ENCODE results near the gene CYFIP2. TPM values are rescaled to one million over a fixed set of nuclear protein-coding genes. Genes with fewer than 3 reads are reported as not detected.

CYFIP2 gene
- total RNA-seq, 4 donors from 2014 or later, result 4.1 to 11.9 (median 6.0) TPM

DNA sequence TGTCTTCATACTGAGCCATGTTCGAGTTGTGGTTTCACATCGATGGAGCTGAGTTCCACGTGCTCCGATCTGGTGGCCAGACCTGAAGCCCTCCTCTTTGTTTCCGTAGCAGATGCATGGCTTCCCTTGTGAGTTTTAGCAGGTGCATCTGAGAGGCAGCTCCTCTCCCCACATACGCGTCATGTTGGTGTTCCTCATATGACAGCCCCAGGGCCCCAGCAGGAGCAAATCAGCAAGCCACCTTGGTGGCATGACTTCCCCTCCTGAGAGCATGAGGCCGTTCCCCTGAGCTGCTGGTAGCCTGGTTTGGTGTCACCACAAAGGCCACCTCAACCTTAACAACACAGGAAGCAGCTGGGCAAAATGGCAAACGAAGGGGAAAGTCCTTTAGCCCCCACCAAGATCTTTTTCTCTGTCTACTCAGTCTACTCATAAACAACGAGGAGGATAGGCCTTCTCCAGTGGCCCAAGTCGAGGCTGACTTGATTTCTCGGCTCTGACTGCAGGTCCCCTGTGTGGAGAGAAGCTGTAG, 5.9 kb downstream of the CYFIP2 start:
- TF ChIP-seq, protein P1, sequence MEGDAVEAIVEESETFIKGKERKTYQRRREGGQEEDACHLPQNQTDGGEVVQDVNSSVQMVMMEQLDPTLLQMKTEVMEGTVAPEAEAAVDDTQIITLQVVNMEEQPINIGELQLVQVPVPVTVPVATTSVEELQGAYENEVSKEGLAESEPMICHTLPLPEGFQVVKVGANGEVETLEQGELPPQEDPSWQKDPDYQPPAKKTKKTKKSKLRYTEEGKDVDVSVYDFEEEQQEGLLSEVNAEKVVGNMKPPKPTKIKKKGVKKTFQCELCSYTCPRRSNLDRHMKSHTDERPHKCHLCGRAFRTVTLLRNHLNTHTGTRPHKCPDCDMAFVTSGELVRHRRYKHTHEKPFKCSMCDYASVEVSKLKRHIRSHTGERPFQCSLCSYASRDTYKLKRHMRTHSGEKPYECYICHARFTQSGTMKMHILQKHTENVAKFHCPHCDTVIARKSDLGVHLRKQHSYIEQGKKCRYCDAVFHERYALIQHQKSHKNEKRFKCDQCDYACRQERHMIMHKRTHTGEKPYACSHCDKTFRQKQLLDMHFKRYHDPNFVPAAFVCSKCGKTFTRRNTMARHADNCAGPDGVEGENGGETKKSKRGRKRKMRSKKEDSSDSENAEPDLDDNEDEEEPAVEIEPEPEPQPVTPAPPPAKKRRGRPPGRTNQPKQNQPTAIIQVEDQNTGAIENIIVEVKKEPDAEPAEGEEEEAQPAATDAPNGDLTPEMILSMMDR (IDR thresholded peaks at IDR 0.05; ENCODE audit: low read depth), result no peak

DNA sequence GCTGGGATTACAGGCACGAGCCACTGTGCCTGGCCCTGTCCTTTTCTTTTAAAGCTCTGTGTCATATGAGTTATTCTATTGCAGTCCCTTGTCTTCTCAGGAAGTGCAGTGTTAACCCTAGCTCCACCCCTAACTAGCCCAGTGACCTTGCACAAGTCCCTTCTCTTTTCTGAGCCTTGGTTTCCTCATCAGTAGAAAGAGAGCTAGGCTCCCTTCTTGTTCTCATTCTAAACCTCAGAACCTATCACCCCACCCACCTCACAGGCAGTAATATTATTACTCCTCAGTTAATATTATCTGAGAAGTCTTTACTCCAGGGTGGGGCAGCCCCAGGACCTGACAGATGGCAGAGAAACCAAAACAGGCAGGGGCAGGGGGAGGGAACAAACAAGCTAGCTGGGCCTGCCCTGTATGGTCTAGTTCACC, 7.2 kb downstream of the CYFIP2 start:
- TF ChIP-seq, protein P1 (IDR thresholded peaks at IDR 0.05; ENCODE audit: low read depth), result no peak

- TF ChIP-seq, protein P1 (IDR thresholded peaks at IDR 0.05; ENCODE audit: low read depth), result no peak
These were observed 9.5 kb downstream of the CYFIP2 start for GRCh38 chr5:157275403-157275802.

DNA sequence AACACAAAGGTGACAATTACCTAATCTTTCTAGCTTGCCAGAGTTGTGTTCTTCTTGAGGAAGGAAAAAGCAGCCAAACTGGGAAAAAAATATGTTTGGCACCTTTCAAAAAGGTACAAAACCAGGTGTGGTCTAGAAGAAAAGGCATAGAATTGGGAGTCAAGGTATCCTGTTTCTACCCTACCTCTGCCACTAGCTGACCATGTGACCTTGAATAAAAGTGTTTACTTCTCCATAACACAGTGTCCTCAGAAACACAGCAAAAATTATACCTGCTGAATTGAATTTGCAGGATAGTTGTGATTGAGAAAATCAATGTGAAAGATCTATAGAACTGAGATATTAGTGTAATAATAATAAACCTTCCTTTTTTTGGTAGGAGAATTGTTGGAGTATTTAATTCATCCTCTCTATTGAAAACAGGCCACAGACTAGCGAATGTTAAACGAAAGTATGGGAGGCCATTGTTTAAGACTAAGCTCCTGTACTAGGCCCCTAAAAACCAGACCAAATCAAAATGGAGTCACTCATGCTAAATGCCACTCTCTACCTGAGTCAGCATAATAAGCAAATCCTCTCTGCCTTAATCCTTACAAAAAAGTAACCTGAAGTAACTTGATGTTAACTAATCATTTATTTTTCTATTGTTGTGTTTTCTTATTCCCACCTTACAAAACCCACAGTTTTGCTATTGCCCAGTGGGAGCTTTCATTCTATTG, 12.6 kb downstream of the CYFIP2 start:
- TF ChIP-seq, protein P1 (IDR thresholded peaks at IDR 0.05; ENCODE audit: low read depth), result no peak

- TF ChIP-seq, protein P1 (IDR thresholded peaks at IDR 0.05; ENCODE audit: low read depth), result no peak
These were observed 13.8 kb downstream of the CYFIP2 start for GRCh38 chr5:157279605-157280239.

DNA sequence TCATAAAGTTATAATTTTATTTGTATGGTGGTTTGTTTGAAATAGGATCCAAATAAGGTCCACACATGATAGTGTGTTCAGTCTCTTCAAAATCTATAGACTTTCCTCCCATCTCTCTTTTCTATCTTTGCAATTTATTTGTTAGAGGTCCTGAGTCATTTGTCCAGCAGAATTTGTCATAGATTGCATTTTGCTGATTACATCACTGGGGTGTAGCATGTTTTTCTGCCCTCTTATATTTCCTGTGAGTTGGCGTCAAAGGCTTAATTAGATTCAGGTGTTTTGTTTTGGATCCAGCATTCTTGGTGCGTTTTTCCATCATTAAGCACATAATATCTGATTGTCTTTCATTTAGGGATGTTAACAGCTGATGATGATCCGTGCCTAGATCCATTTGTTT, 15.0 kb downstream of the CYFIP2 start:
- TF ChIP-seq, protein P1 (IDR thresholded peaks at IDR 0.05; ENCODE audit: low read depth), result no peak

GRCh38 chr5:157282150-157282549, 16.2 kb downstream of the CYFIP2 start:
- TF ChIP-seq, protein P1 (IDR thresholded peaks at IDR 0.05; ENCODE audit: low read depth), result no peak
